HL-60 (cell line): Measurements from ENCODE around the gene SUPT3H.

ENCODE experiments used
- CTCF ChIP-seq: IDR thresholded peaks from one replicate; pipeline ENCODE4 v1.5.1; 2011; ENCODE audit warnings: low read length, control low read depth, inconsistent platforms; ENCODE audit not compliant: insufficient read depth
- GABPA ChIP-seq: IDR thresholded peaks from 2 replicates; pipeline ENCODE4 v1.6.1; 2012; ENCODE audit warnings: low read depth
- POLR2AphosphoS5 ChIP-seq: IDR thresholded peaks from 2 replicates; pipeline ENCODE4 v1.6.1; 2012; ENCODE audit warnings: low read depth
- TF ChIP-seq, protein P1 (sequence below): IDR thresholded peaks from 2 replicates; pipeline ENCODE4 v1.6.1; 2012; ENCODE audit warnings: low read depth; ENCODE audit not compliant: insufficient replicate concordance

- TF ChIP-seq CTCF = no peak
- no peak for TF ChIP-seq POLR2AphosphoS5
- TF ChIP-seq GABPA = no peak
- TF ChIP-seq, protein P1, sequence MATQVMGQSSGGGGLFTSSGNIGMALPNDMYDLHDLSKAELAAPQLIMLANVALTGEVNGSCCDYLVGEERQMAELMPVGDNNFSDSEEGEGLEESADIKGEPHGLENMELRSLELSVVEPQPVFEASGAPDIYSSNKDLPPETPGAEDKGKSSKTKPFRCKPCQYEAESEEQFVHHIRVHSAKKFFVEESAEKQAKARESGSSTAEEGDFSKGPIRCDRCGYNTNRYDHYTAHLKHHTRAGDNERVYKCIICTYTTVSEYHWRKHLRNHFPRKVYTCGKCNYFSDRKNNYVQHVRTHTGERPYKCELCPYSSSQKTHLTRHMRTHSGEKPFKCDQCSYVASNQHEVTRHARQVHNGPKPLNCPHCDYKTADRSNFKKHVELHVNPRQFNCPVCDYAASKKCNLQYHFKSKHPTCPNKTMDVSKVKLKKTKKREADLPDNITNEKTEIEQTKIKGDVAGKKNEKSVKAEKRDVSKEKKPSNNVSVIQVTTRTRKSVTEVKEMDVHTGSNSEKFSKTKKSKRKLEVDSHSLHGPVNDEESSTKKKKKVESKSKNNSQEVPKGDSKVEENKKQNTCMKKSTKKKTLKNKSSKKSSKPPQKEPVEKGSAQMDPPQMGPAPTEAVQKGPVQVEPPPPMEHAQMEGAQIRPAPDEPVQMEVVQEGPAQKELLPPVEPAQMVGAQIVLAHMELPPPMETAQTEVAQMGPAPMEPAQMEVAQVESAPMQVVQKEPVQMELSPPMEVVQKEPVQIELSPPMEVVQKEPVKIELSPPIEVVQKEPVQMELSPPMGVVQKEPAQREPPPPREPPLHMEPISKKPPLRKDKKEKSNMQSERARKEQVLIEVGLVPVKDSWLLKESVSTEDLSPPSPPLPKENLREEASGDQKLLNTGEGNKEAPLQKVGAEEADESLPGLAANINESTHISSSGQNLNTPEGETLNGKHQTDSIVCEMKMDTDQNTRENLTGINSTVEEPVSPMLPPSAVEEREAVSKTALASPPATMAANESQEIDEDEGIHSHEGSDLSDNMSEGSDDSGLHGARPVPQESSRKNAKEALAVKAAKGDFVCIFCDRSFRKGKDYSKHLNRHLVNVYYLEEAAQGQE = no peak
These were observed 155.4 kb downstream of the SUPT3H start for GRCh38 chr6:45222380-45222779.
